Measurements from ENCODE around the gene IL18RAP.

DNA sequence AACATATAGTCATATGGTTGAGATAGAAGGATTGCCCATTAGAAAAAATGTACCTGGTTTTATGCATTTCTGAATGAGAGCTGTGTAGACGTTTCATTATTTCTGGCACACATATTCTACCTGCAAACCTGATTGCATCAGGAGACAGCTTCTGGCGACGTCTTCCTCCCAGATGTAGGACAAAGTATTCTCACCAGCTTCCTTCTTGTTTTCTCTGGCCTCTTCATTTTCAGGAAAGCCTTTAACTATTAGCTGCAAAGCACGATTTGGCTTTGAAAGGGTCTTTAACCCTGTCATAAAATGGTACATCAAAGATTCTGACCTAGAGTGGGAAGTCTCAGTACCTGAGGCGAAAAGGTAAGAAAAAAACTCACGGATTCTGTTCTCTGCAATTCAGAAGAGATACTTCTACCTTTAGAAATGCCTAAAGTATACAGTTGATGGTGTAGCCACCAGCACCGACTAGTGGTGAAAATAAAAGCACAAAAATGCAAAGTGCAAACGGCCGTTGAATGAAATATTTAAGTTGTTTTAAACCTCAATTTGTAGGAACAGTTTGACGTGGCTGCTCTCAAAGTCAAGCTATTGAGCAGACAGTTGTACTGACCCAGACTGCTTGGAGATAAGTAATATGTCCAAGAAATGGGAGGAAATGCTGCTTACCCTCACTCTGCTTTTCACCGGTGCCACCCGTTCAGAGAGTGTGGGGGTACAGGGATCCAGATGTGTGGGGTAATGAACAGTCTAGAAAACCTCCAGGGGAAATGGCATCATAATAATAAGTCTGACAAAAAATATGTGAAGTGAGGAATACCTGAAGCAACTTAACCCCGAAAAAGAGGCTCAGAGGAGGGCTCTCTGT lies 20.2 kb downstream of the IL18RAP start:
- TF ChIP-seq ZNF274 (IDR thresholded peaks at IDR 0.05; ENCODE audit: low read depth, low read length) (no peak), SUZ12 (IDR thresholded peaks at IDR 0.05; ENCODE audit: extremely low read depth, insufficient read depth, insufficient read length) (no peak), YY1 (IDR thresholded peaks at IDR 0.05; ENCODE audit: insufficient read depth, insufficient read length) (no peak)
